BLaER1 (cell line): ENCODE data around the gene BPIFB6.

Experiments used
- H3K27ac ChIP-seq: shearing (Covaris generic); formaldehyde crosslinking; 2 replicates; pipeline ENCODE4 v1.8.1; 2022
- H3K27me3 ChIP-seq: shearing (Covaris generic); formaldehyde crosslinking; 2 replicates; pipeline ENCODE4 v1.8.1; 2022
- H3K36me3 ChIP-seq: shearing (Covaris generic); formaldehyde crosslinking; 2 replicates; pipeline ENCODE4 v1.8.1; 2022
- H3K4me1 ChIP-seq: shearing (Covaris generic); formaldehyde crosslinking; 2 replicates; pipeline ENCODE4 v1.8.1; 2022
- H3K4me2 ChIP-seq: shearing (Covaris generic); formaldehyde crosslinking; 2 replicates; pipeline ENCODE4 v1.8.1; 2022
- H3K4me3 ChIP-seq: shearing (Covaris generic); formaldehyde crosslinking; 2 replicates; pipeline ENCODE4 v1.8.1; 2022
- H3K9ac ChIP-seq: shearing (Covaris generic); formaldehyde crosslinking; 2 replicates; pipeline ENCODE4 v1.8.1; 2022
- H3K9me3 ChIP-seq: shearing (Covaris generic); formaldehyde crosslinking; 2 replicates; pipeline ENCODE4 v1.8.1; 2022
- H4K20me1 ChIP-seq: shearing (Covaris generic); formaldehyde crosslinking; 2 replicates; pipeline ENCODE4 v1.8.1; 2022
- Cebpa-rat ChIP-seq: shearing (Covaris generic); IDR thresholded peaks from 2 replicates; pipeline ENCODE4 v1.8.1; 2022

The BPIFB6 gene

GRCh38 chr20:33022694-33023438 lies 8.6 kb upstream of the BPIFB6 start:
- no peaks in the 10 kb centered on the region for H4K20me1 ChIP-seq
- no peaks in the 10 kb centered on the region for H3K36me3 ChIP-seq
- no peaks in the 10 kb centered on the region for H3K27me3 ChIP-seq
- H3K9me3 ChIP-seq, result no peaks in the 10 kb centered on the region
- H3K4me2 ChIP-seq, result no peak overlapping the region
- TF ChIP-seq Cebpa-rat, result no peak
- H3K4me3 ChIP-seq, result no peak overlapping the region
- no peaks in the 10 kb centered on the region for H3K4me1 ChIP-seq
- H3K27ac ChIP-seq, result no peak overlapping the region
- H3K9ac ChIP-seq, result no peak overlapping the region

GRCh38 chr20:33023439-33024242 lies 7.8 kb upstream of the BPIFB6 start:
- Histone ChIP-seq H3K4me1 (no peaks in the 10 kb centered on the region), H3K4me2 (no peak overlapping the region), H4K20me1 (no peaks in the 10 kb centered on the region), H3K9ac (no peak overlapping the region), H3K27ac (no peak overlapping the region), H3K9me3 (no peaks in the 10 kb centered on the region), H3K4me3 (no peak overlapping the region), H3K36me3 (no peaks in the 10 kb centered on the region), H3K27me3 (no peaks in the 10 kb centered on the region)
- TF ChIP-seq Cebpa-rat, result no peak

GRCh38 chr20:33024243-33024560 lies 7.2 kb upstream of the BPIFB6 start:
- Histone ChIP-seq H3K9ac (no peak overlapping the region), H3K27me3 (no peaks in the 10 kb centered on the region), H4K20me1 (no peaks in the 10 kb centered on the region), H3K36me3 (no peaks in the 10 kb centered on the region), H3K9me3 (no peaks in the 10 kb centered on the region), H3K4me2 (no peak overlapping the region), H3K27ac (no peak overlapping the region), H3K4me1 (no peaks in the 10 kb centered on the region), H3K4me3 (no peak overlapping the region)
- no peak for TF ChIP-seq Cebpa-rat

GRCh38 chr20:33024609-33025317 lies 6.7 kb upstream of the BPIFB6 start:
- H3K4me3 ChIP-seq, result no peak overlapping the region
- no peaks in the 10 kb centered on the region for H3K4me1 ChIP-seq
- no peaks in the 10 kb centered on the region for H4K20me1 ChIP-seq
- H3K9me3 ChIP-seq, result no peaks in the 10 kb centered on the region
- H3K36me3 ChIP-seq, result no peaks in the 10 kb centered on the region
- H3K4me2 ChIP-seq, result no peak overlapping the region
- H3K9ac ChIP-seq, result no peak overlapping the region
- no peak for TF ChIP-seq Cebpa-rat
- no peak overlapping the region for H3K27ac ChIP-seq
- H3K27me3 ChIP-seq, result no peaks in the 10 kb centered on the region

- no peaks in the 10 kb centered on the region for H3K9me3 ChIP-seq
- H3K27me3 ChIP-seq, result no peaks in the 10 kb centered on the region
- H3K27ac ChIP-seq, result no peak overlapping the region
- no peaks in the 10 kb centered on the region for H4K20me1 ChIP-seq
- no peak overlapping the region for H3K9ac ChIP-seq
- H3K4me2 ChIP-seq, result no peak overlapping the region
- no peaks in the 10 kb centered on the region for H3K36me3 ChIP-seq
- H3K4me1 ChIP-seq, result no peaks in the 10 kb centered on the region
- no peak for TF ChIP-seq Cebpa-rat
- H3K4me3 ChIP-seq, result no peak overlapping the region
Observed at GRCh38 chr20:33025318-33025876, 6.1 kb upstream of the BPIFB6 start.

- no peaks in the 10 kb centered on the region for H3K27me3 ChIP-seq
- H3K27ac ChIP-seq, result no peak overlapping the region
- no peaks in the 10 kb centered on the region for H3K36me3 ChIP-seq
- no peak overlapping the region for H3K4me3 ChIP-seq
- no peaks in the 10 kb centered on the region for H4K20me1 ChIP-seq
- no peak overlapping the region for H3K9ac ChIP-seq
- H3K4me2 ChIP-seq, result no peak overlapping the region
- no peak for TF ChIP-seq Cebpa-rat
- H3K4me1 ChIP-seq, result no peaks in the 10 kb centered on the region
- no peaks in the 10 kb centered on the region for H3K9me3 ChIP-seq
Observed at GRCh38 chr20:33026072-33026778, 5.2 kb upstream of the BPIFB6 start.

- Histone ChIP-seq H3K36me3 (no peaks in the 10 kb centered on the region), H4K20me1 (no peaks in the 10 kb centered on the region), H3K4me2 (no peak overlapping the region), H3K9ac (no peak overlapping the region), H3K4me1 (no peaks in the 10 kb centered on the region), H3K27ac (no peak overlapping the region), H3K9me3 (no peaks in the 10 kb centered on the region), H3K27me3 (no peaks in the 10 kb centered on the region), H3K4me3 (no peak overlapping the region)
- TF ChIP-seq Cebpa-rat, result no peak
Observed at GRCh38 chr20:33026779-33027759, 4.4 kb upstream of the BPIFB6 start.

- Histone ChIP-seq H3K4me1 (no peaks in the 10 kb centered on the region), H3K9ac (no peak overlapping the region), H3K4me3 (no peak overlapping the region), H3K4me2 (no peak overlapping the region), H3K27me3 (no peaks in the 10 kb centered on the region), H3K36me3 (no peaks in the 10 kb centered on the region), H3K9me3 (no peaks in the 10 kb centered on the region), H3K27ac (no peak overlapping the region), H4K20me1 (no peaks in the 10 kb centered on the region)
- no peak for TF ChIP-seq Cebpa-rat
Observed at GRCh38 chr20:33027769-33028751, 3.4 kb upstream of the BPIFB6 start.
